T1000 (cell line): ENCODE data around the gene GADD45GIP1.
"Not testable (repeated sequence)": the region's sequence is repeated elsewhere in the genome, so short reads cannot be mapped to it uniquely, and the experiment has no call there.

Experiments
- DNase-seq: peaks from one replicate; lab custom pipeline; 2025; ENCODE audit warnings: mixed read lengths; lab: John Stamatoyannopoulos, UW

Gene GADD45GIP1

DNA sequence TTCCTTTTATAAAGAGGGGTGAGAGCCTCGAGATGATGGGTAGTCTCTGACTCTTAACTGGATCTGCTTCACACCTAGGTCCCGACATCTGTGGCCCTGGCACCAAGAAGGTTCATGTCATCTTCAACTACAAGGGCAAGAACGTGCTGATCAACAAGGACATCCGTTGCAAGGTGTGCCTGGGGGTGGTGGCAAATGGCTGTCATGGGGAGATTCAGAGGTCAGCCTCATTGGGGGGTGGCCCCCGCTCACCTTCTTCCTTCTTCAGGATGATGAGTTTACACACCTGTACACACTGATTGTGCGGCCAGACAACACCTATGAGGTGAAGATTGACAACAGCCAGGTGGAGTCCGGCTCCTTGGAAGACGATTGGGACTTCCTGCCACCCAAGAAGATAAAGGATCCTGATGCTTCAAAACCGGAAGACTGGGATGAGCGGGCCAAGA is 17.0 kb downstream of the GADD45GIP1 start:
- no peak for DNase-seq

DNA sequence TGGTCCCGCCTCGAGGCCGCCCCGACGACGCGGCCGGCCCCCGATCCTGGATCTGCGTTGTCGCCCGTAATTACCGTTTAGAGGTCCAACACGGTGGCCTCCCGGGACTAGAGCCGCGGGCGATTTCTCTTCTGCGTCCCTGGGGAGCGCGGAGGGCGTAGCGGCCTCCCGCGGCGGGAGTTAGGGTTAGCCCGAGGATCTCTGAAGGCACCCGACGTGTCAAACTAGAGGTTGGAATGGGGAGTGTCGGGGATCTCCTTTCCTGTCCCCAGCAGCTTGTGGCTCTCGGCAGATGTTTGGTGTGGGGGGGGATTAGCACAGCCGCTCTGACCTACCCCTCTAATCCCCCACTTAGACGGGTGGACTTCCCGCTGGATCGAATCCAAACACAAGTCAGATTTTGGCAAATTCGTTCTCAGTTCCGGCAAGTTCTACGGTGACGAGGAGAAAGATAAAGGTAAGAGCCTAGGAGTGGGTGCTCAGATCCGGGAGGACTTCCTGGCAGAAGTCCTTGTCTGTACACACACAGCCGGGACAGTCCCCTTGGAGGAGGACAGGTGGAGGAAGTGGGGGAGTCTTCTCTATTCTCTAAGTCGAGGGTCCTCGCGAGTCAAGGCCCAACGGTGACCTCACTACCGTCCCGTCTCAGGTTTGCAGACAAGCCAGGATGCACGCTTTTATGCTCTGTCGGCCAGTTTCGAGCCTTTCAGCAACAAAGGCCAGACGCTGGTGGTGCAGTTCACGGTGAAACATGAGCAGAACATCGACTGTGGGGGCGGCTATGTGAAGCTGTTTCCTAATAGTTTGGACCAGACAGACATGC is 18.0 kb downstream of the GADD45GIP1 start:
- DNase-seq: no peak

GRCh38 chr19:12937927-12938778 is 18.9 kb downstream of the GADD45GIP1 start, which contains the start of gene CALR:
CALR (plus strand) TSS chr19:12938609; CDS start chr19:12938680, 71 bp downstream.
- DNase-seq: peak; percentile 98

DNA sequence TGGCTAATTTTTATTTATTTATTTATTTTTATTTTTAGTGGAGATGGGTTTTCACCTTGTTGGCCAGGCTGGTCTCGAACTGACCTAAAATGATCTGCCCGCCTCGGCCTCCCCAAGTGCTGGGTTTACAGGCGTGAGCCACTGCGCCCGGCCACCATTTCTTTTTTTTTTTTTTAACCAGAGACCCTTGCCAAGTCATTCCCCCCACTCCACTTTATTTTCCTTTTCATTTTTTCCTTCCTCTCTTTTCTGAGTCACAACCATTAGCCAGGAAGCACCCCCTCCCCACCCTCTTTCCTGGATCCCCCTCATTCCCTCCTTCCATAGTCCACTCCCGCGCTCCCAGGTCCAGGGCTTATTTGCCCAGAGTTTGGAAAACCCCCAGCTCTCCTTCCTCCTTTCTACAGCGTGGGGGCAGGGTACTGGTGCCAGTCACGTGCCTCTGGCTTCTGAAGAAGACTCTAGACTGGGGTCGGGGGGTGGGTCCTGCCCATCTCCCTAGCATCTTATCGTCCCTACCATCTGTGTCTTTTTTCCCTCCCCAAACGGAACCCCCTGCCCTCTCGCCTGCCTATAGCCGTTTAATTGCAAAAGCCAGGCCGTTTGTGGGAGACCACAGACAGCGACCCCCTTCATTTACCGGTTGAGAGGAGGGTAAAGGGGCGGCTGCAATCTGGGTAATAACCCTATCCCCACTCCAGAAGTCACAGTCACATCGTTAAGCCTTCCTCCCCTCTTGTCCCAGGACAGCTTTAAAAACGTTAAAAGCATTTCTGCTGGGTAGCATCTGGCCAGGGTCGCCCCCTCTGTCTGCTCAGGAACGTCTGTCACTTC is 19.7 kb downstream of the GADD45GIP1 start:
- no peak for DNase-seq

DNA sequence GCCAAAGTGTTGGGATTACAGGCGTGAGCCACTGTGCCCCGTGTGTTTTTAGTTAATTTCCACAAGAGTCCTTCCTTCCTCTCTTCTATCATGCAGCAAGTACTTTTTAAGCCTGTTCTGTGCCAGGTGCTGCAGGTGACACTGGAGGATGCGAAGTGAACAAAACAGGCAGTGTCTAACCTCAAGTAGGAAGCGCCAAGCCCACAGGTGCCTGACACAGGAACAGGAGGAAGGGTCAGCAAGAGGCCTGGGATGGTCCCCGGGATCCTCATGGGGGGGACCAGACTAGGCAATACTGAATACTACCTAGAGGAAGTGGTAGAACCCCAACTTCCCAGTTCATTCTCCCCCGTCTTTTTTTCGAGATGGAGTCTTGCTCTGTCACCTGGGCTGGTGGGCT is 20.4 kb downstream of the GADD45GIP1 start:
- no peak for DNase-seq

DNA sequence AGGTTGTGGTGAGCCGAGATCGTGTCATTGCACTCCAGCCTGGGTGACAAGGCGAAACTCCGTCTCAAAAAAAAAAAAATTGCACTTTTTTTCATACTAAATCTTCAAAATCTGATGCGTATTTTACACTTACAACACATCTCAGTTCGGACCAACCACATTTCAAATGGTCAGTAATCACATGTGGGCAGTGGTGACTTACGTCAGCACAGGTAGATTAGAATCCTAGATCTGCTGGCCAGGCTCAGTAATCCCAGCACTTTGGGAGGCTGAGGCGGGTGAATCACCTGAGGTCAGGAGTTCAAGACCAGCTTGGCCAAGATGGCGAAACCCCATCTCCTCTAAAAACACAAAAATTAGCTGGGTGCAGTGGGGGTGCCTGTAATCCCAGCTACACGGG is 22.0 kb downstream of the GADD45GIP1 start:
- no peak for DNase-seq

GRCh38 chr19:12933287-12934072 is 23.5 kb downstream of the GADD45GIP1 start, which contains the start of gene FARSA:
FARSA (minus strand) TSS chr19:12933711; CDS start chr19:12933696, 15 bp downstream.
- DNase-seq: peak; percentile 73

DNA sequence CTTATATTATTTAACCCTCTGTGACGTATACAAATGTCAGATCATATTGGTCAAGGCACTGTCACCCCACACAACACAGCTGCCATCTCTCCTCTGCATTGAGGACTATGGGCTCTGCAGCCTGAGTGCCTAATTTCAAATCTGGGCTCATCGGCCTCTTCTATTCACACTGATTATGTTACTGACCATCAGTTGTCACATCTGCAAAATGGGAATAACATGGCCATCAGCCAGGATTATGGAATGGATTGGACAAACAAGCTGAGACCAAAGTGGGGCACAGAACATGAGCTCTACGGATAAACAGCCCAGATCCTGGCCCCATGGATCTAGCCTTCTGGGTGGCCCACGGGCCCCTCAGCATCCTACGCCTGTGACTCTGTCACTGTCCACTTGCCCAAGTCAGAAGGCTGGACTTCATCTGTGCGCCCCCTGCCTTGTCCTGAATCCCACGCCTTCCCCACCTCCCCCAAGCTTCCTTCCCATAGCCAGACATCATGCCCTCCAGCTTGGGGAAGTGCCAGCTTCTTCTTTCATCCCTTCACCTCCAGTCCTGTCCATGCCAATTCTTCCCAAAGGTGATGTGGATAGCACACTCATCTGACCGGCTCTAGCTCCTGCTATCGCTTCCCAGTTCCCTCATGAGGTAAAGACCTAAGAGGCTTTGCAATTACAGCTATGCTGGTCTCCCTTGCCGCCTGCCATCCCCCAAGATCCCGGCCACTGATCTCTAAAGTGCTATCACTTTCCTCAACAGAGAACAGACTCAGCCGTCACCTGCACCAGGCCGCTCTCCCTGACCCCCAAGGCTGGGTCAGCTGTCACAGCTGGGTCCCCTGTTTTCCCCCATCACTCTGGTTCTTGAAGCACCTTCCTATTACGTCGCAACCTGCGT is 24.4 kb downstream of the GADD45GIP1 start:
- DNase-seq: no peak

DNA sequence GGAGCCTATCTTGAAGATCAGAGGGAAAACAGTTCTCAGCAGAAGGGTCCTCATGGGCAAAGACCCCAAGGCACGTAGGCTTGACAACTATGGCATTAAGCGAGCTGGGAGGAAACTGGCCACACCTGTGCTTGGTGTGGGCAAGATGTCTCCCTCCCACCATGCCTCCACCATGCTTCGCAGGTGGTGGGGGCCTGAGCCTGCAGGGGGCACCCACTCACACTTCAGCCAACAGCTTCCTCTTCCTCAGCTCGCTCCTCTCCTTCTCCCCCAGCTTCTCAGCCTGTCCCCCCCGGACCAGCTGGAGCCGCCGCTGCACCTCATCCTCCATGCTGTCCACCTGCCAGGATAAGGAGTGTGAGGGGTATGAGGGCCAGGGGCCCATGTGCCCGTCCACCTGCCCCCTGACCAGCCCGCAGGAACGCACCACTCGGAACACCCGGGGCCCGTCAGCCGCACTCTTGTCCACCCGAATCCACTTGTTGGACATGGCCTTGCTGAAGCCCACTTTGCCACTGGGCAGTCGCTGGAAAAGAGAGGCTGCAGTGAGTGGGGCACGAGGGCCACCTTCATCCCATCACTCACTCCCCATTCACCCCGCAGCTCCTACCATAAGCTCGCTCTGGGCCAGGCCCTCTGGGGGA is 26.9 kb downstream of the GADD45GIP1 start:
- DNase-seq: no peak

DNA sequence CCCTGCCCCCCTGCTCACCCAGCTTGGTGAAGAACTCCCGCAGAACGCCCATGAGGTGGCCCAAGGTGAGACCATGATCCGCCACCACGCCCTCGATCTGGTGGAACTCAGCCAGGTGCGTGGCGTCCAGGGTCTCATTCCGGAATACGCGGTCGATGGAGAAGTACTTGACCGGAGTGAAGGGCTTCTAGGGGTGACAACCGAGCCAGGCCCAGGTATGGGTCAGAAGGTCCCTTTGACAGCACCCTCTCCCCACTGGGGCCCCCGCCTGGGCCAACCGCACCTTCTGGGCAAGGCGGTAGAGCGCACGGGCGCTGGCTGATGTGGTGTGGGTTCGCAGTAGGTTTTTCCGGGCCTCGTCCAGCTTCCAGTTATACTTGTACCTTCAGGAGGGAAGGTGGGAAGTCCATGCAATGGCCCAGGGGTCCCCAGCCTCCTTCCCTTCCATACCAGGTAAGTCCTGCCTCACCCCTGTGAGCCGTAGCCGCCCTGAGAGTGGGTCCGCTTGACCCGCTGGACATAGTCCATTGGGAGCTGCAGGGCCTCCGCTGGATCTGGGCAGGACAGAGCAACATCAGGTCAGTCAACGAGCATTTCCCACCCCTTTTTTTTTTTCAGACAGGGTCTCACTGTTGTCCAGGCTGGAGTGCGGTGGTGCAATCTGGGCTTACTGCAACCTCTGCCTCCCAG is 32.3 kb downstream of the GADD45GIP1 start:
- DNase-seq: no peak

DNA sequence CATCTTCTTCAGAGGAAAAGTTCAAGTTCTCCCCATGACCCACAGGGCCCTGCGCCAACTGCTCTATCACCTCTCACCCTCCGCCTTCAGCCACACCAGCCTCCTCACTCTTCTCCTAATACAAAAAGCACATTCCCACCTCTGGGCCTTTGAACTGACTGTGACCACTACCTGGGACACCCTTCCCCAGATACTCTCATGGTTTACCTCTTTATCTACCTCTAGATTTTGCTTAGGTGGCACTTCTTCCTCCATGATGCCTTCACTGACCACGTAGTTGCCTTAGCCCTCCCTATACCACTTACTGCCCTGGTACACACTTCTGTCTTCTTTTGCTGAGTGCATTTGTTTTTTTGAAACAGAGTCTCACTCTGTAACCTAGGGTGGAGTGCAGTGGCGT is 34.1 kb downstream of the GADD45GIP1 start:
- no peak for DNase-seq

DNA sequence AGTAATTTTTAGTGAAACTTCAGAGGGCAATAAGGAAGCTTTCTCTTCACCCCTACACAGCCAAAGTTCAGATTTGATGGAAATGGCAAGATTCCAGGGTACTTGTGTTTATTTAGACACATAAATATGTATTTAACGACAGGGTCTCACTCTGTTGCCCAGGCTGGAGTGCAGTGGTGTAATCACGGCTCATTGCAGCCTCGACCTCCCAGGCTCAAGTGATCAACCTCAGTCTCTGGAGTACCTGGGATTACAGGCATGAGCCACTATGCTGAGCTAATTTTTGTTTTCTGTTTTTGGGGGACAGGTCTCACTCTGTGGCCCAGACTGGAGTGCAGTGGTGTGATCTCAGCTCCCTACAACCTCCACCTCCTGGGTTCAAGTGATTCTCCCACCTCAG is 36.0 kb downstream of the GADD45GIP1 start:
- DNase-seq: no peak

DNA sequence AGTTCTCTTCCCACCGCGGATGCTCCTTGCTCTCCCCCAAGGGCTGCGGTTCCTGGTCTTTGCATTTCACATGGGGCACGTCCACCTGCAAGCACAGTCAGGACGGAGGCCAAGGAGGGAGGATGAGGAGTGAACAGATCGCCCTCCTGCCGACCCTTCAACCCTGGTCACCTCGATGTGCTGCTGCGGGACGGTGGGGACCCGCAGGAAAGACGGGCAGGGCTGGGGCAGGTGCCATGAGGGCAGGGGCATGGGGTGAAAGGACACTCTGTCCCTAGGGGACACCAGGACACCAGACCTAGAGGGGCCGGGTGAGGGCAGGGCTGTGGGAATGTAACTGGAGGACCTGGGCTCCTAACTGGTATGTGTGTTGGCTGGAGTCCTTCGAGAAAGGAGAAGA is 38.8 kb downstream of the GADD45GIP1 start:
- DNase-seq: no peak

DNA sequence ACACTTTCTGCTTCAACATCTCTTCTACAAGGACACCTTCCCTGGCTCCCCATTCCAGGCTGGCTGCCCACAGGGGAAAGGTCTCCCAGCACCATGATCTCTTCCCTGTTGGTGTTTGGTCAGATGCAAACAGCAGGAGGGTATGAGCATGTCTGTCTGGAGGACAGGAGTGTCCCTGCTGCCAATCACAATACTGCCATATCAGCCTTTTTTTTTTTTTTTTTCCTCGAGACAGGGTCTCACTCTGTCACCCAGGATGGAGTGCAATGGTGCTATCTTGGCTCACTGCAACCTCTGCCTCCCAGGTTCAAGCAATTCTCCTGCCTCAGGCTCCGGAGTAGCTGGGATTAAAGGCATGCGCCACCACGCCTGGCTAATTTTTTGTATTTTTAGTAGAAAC is 41.2 kb downstream of the GADD45GIP1 start:
- DNase-seq: not testable (repeated sequence)

GRCh38 chr19:12913851-12914690 is 43.0 kb downstream of the GADD45GIP1 start:
- DNase-seq: no peak

DNA sequence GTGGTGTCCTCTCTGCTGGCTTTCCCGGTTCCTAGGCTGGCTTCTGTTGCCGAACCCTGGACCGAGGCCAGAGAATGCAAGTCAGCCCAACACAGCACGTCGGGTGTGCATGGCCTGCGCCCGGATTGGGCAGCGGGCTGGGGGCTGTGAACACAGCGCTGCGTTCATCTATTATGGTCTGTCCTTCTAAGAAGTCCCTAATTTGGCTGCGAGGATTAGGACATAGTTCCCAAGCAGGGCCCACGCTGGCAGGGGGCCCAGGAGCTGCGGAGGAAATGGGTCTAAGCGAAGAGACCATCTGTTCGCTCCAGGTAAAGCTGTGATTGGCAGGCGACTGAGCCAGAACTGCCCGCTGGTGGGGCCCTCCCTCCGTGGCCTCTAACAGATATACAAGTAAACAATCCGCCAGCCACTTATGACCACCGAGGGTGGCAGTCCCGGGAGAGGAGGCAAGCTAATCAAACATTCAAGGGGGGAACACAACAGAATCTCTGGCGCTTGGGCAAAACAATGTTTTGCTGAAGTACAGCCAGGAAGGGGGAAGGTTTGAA is 43.9 kb downstream of the GADD45GIP1 start:
- no peak for DNase-seq

DNA sequence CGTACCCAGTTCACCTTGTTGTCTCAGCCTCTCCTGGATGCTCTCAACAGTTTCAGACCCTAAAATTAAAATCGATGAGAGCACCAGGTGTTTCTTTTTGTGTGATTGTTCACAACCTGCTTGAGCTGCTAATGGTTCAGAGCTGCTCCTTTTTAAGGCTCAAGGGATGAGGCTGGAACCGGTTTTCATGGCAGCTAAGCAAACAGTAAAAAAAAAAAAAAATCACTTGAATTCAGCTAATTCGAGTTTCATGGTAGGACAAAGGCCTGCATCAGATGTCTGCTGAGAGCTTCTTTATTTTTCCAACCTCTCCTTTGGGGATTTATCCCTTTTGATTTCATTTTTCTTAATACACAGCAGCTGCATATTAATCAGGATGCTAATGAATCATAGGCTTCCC is 44.5 kb downstream of the GADD45GIP1 start:
- DNase-seq: no peak

GRCh38 chr19:12907166-12907565 is 49.9 kb downstream of the GADD45GIP1 start:
- no peak for DNase-seq
